ENCODE data around the gene RAP1A.

DNA sequence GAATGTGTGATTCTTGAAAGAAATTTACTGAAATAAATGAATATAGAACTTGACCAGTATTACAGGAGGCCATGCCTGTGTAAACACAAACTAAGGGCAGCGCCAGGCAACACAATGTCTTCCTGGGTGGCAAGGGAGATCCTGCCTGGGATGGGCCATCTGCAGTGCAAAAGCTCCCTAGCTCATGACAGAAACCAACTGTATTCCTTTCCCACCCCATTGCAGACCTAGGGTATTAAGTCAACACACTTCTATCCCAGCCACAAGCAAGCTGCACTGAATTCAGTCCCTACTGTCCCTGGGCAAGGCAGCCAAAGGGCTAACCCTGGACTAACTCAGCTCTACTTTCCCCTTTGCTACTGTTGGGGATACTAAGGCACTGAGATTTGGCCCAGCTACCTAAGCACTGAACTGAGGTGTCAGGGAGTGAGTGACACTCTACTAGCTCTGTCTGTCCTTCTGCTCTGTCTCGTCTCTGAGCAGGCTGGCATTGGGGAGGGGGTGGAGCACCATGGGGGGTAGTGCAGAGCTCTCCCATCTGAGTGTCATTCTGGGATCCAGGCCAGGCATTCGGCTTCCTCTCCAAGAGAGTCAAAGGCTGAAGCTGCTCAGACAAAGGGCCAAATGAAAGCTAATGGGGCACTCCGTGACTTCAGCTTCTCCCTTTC lies 117.1 kb downstream of the RAP1A start:
- TF ChIP-seq, protein P1, sequence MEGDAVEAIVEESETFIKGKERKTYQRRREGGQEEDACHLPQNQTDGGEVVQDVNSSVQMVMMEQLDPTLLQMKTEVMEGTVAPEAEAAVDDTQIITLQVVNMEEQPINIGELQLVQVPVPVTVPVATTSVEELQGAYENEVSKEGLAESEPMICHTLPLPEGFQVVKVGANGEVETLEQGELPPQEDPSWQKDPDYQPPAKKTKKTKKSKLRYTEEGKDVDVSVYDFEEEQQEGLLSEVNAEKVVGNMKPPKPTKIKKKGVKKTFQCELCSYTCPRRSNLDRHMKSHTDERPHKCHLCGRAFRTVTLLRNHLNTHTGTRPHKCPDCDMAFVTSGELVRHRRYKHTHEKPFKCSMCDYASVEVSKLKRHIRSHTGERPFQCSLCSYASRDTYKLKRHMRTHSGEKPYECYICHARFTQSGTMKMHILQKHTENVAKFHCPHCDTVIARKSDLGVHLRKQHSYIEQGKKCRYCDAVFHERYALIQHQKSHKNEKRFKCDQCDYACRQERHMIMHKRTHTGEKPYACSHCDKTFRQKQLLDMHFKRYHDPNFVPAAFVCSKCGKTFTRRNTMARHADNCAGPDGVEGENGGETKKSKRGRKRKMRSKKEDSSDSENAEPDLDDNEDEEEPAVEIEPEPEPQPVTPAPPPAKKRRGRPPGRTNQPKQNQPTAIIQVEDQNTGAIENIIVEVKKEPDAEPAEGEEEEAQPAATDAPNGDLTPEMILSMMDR (IDR thresholded peaks at IDR 0.05; ENCODE audit: low read depth, low read length), result no peak
- TF ChIP-seq, protein P2, sequence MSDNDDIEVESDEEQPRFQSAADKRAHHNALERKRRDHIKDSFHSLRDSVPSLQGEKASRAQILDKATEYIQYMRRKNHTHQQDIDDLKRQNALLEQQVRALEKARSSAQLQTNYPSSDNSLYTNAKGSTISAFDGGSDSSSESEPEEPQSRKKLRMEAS (IDR thresholded peaks at IDR 0.05; ENCODE audit: low read depth, low read length), result no peak
- TF ChIP-seq POLR2A (IDR thresholded peaks at IDR 0.05; ENCODE audit: extremely low read depth, insufficient read length), result no peak

All from NB4 (cell line).